ENCODE measurements around the gene ZFP36L2. TPM values are rescaled to one million over a fixed set of nuclear protein-coding genes. Genes with fewer than 3 reads are reported as not detected.
A peak's percentile ranks its signal among the peaks of the same experiment; 100 is the strongest.

ZFP36L2 gene
- total and polyA plus RNA-seq, 10 of the 15 experiments (the other 5 are each of a cell fraction or from before 2014, with no cell fraction given), result 4.3 to 64.9 (median 19.5) TPM

DNA sequence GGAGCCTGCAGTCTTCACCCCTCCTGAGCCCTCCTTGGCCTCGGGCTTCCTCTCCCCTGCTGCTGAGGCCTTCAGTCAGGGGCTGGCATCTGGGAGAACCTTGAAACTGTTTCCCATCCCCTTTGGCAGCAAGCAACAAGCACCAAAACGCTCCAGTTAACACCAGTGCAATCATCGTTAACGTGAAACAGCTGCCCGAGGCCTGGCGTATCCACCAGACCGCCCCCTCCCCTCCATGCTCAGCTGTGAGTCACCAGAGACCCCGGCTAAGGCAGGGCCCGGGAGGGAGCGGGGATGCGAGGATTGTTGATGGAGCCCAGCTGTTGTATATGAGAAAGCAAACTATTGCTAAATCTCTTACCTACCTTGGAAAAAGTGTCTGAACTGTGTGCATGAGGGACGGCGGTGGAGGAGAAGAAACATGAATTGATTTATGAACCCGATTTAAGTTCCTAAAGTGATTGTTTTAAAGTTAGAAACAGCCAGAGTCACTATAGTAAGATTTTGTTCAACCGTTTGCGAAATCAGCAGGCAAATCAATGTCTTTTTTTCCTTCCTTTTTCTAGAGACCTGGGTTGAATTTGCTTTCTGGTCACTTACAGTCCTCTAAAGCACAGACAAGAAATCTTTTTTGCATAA is 5.2 kb downstream of the ZFP36L2 start (continued):
- TF ChIP-seq TCF3 (IDR thresholded peaks at IDR 0.05; ENCODE audit: borderline replicate concordance, insufficient read depth, low read depth, low read length) (peak; percentile 65; the same call in 1 of the 2 replicates), FOXK2 (IDR thresholded peaks at IDR 0.05) (no peak), TBL1XR1 (IDR thresholded peaks at IDR 0.05; ENCODE audit: low read depth, low read length) (no peak), NR2F1 (conservative IDR thresholded peaks at IDR 0.05) (no peak), BMI1 (IDR thresholded peaks at IDR 0.05; ENCODE audit: borderline replicate concordance) (no peak), SREBF1 (IDR thresholded peaks at IDR 0.05; ENCODE audit: low read length) (no peak), MXI1 (IDR thresholded peaks at IDR 0.05; ENCODE audit: low read depth, low read length) (no peak), SRF (IDR thresholded peaks at IDR 0.05; ENCODE audit: low read depth in 2 of 2, low read length in 2 of 2) (no peak), IKZF2 (IDR thresholded peaks at IDR 0.05) (no peak), SUZ12 (IDR thresholded peaks at IDR 0.05; ENCODE audit: unreplicated experiment) (no peak), TAF1 (IDR thresholded peaks at IDR 0.05; ENCODE audit: borderline replicate concordance, low read depth, low read length) (0 out of 2 replicates have a peak, but pooled peaks have one; percentile 2)
- TF ChIP-seq, protein P1, sequence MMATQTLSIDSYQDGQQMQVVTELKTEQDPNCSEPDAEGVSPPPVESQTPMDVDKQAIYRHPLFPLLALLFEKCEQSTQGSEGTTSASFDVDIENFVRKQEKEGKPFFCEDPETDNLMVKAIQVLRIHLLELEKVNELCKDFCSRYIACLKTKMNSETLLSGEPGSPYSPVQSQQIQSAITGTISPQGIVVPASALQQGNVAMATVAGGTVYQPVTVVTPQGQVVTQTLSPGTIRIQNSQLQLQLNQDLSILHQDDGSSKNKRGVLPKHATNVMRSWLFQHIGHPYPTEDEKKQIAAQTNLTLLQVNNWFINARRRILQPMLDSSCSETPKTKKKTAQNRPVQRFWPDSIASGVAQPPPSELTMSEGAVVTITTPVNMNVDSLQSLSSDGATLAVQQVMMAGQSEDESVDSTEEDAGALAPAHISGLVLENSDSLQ (IDR thresholded peaks at IDR 0.05), result no peak
- TF ChIP-seq, protein P2, sequence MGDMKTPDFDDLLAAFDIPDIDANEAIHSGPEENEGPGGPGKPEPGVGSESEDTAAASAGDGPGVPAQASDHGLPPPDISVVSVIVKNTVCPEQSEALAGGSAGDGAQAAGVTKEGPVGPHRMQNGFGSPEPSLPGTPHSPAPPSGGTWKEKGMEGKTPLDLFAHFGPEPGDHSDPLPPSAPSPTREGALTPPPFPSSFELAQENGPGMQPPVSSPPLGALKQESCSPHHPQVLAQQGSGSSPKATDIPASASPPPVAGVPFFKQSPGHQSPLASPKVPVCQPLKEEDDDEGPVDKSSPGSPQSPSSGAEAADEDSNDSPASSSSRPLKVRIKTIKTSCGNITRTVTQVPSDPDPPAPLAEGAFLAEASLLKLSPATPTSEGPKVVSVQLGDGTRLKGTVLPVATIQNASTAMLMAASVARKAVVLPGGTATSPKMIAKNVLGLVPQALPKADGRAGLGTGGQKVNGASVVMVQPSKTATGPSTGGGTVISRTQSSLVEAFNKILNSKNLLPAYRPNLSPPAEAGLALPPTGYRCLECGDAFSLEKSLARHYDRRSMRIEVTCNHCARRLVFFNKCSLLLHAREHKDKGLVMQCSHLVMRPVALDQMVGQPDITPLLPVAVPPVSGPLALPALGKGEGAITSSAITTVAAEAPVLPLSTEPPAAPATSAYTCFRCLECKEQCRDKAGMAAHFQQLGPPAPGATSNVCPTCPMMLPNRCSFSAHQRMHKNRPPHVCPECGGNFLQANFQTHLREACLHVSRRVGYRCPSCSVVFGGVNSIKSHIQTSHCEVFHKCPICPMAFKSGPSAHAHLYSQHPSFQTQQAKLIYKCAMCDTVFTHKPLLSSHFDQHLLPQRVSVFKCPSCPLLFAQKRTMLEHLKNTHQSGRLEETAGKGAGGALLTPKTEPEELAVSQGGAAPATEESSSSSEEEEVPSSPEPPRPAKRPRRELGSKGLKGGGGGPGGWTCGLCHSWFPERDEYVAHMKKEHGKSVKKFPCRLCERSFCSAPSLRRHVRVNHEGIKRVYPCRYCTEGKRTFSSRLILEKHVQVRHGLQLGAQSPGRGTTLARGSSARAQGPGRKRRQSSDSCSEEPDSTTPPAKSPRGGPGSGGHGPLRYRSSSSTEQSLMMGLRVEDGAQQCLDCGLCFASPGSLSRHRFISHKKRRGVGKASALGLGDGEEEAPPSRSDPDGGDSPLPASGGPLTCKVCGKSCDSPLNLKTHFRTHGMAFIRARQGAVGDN (IDR thresholded peaks at IDR 0.05), result peak; percentile 41; the same call in 1 of the 2 replicates
- TF ChIP-seq, protein P3, sequence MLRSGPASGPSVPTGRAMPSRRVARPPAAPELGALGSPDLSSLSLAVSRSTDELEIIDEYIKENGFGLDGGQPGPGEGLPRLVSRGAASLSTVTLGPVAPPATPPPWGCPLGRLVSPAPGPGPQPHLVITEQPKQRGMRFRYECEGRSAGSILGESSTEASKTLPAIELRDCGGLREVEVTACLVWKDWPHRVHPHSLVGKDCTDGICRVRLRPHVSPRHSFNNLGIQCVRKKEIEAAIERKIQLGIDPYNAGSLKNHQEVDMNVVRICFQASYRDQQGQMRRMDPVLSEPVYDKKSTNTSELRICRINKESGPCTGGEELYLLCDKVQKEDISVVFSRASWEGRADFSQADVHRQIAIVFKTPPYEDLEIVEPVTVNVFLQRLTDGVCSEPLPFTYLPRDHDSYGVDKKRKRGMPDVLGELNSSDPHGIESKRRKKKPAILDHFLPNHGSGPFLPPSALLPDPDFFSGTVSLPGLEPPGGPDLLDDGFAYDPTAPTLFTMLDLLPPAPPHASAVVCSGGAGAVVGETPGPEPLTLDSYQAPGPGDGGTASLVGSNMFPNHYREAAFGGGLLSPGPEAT (IDR thresholded peaks at IDR 0.05; ENCODE audit: low read depth), result no peak
- TF ChIP-seq, protein P4, sequence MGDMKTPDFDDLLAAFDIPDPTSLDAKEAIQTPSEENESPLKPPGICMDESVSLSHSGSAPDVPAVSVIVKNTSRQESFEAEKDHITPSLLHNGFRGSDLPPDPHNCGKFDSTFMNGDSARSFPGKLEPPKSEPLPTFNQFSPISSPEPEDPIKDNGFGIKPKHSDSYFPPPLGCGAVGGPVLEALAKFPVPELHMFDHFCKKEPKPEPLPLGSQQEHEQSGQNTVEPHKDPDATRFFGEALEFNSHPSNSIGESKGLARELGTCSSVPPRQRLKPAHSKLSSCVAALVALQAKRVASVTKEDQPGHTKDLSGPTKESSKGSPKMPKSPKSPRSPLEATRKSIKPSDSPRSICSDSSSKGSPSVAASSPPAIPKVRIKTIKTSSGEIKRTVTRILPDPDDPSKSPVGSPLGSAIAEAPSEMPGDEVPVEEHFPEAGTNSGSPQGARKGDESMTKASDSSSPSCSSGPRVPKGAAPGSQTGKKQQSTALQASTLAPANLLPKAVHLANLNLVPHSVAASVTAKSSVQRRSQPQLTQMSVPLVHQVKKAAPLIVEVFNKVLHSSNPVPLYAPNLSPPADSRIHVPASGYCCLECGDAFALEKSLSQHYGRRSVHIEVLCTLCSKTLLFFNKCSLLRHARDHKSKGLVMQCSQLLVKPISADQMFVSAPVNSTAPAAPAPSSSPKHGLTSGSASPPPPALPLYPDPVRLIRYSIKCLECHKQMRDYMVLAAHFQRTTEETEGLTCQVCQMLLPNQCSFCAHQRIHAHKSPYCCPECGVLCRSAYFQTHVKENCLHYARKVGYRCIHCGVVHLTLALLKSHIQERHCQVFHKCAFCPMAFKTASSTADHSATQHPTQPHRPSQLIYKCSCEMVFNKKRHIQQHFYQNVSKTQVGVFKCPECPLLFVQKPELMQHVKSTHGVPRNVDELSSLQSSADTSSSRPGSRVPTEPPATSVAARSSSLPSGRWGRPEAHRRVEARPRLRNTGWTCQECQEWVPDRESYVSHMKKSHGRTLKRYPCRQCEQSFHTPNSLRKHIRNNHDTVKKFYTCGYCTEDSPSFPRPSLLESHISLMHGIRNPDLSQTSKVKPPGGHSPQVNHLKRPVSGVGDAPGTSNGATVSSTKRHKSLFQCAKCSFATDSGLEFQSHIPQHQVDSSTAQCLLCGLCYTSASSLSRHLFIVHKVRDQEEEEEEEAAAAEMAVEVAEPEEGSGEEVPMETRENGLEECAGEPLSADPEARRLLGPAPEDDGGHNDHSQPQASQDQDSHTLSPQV (IDR thresholded peaks at IDR 0.05), result no peak
- TF ChIP-seq, protein P5, sequence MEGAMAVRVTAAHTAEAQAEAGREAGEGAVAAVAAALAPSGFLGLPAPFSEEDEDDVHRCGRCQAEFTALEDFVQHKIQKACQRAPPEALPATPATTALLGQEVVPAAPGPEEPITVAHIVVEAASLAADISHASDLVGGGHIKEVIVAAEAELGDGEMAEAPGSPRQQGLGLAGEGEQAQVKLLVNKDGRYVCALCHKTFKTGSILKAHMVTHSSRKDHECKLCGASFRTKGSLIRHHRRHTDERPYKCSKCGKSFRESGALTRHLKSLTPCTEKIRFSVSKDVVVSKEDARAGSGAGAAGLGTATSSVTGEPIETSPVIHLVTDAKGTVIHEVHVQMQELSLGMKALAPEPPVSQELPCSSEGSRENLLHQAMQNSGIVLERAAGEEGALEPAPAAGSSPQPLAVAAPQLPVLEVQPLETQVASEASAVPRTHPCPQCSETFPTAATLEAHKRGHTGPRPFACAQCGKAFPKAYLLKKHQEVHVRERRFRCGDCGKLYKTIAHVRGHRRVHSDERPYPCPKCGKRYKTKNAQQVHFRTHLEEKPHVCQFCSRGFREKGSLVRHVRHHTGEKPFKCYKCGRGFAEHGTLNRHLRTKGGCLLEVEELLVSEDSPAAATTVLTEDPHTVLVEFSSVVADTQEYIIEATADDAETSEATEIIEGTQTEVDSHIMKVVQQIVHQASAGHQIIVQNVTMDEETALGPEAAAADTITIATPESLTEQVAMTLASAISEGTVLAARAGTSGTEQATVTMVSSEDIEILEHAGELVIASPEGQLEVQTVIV (IDR thresholded peaks at IDR 0.05; ENCODE audit: borderline replicate concordance, partially characterized antibody), result no peak
